ENCODE data around the gene NOTCH2.
"Not testable (repeated sequence)": the region's sequence is repeated elsewhere in the genome, so short reads cannot be mapped to it uniquely, and the experiment has no call there.

GRCh38 chr1:119996731-119997312 is 72.6 kb downstream of the NOTCH2 start:
- not testable (repeated sequence) for TF ChIP-seq CTCF, EZH2 (IDR thresholded peaks at IDR 0.05)
